NCI-H69 (cell line): ENCODE measurements around the gene C17orf78.
"Not testable (repeated sequence)": the region's sequence is repeated elsewhere in the genome, so short reads cannot be mapped to it uniquely, and the experiment has no call there.

Experiments
- DNase-seq: peaks from one replicate; lab custom pipeline; 2025; lab: John Stamatoyannopoulos, UW

C17orf78 gene

GRCh38 chr17:37438141-37438540 lies 62.4 kb downstream of the C17orf78 start:
- no peak for DNase-seq

GRCh38 chr17:37440424-37440823 lies 64.6 kb downstream of the C17orf78 start:
- DNase-seq, result no peak

DNA sequence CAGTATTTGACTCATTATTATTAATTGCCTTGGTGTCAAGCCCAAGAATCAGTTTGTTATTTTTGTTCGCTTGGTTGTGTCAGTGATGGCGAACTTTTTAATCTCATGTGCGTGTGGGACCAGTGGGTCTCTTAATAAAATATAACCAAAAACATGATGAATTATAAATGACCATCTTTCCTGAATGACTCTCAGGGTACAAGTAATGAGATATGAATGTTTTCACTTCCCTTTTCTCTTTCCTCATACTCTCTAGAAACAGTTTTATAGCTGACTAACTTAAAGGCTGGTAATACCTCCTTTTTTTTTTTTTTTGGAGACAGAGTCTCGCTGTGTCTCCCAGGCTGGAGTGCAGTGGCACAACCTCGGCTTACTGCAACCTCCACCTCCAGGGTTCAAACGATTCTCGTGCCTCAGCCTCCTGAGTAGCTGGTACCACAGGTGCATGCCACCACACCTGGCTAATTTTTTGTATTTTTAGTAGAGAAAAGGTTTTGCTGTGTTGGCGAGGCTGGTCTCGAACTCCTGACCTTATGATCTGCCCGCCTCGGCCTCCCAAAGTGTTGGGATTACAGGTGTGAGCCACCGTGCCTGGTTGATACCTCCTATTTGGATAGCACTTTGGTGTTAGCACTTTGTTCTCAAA lies 65.7 kb downstream of the C17orf78 start:
- DNase-seq, result not testable (repeated sequence)
